OCI-LY1 (cell line): Measurements from ENCODE around the gene DHDH.
"Not testable (repeated sequence)": the region's sequence is repeated elsewhere in the genome, so short reads cannot be mapped to it uniquely, and the experiment has no call there.

Experiments used
- H2AFZ ChIP-seq: fragments of 200-600 bp; sonication (generic), shearing (Covaris generic); 2 replicates; pipeline ENCODE4 v1.6.0; 2014; ENCODE audit warnings: antibody characterized with exemption, mild to moderate bottlenecking, low read length
- H3F3A ChIP-seq: fragments of 200-600 bp; sonication (generic), shearing (Covaris generic); 2 replicates; pipeline ENCODE4 v1.6.0; 2014; ENCODE audit warnings: mild to moderate bottlenecking, antibody characterized with exemption, low read length, moderate library complexity; ENCODE audit not compliant: insufficient read depth
- H3K27ac ChIP-seq: fragments of 200-600 bp; sonication (generic); 2 replicates; pipeline ENCODE4 v1.5.1; 2014; ENCODE audit warnings: low read length, mixed run types, mild to moderate bottlenecking, low read depth; ENCODE audit not compliant: poor library complexity, severe bottlenecking
- H3K27me3 ChIP-seq: fragments of 200-600 bp; sonication (generic); 2 replicates; pipeline ENCODE4 v1.6.0; 2014; ENCODE audit warnings: antibody characterized with exemption, mild to moderate bottlenecking, low read length, moderate library complexity; ENCODE audit not compliant: insufficient read depth
- H3K36me3 ChIP-seq: fragments of 200-600 bp; sonication (generic); 2 replicates; pipeline ENCODE4 v1.6.1; 2014; ENCODE audit warnings: mild to moderate bottlenecking, antibody characterized with exemption, low read length, moderate library complexity, mixed read lengths; ENCODE audit not compliant: insufficient read depth
- H3K4me1 ChIP-seq: fragments of 200-600 bp; sonication (generic); 2 replicates; pipeline ENCODE4 v1.5.1; 2014; ENCODE audit warnings: mild to moderate bottlenecking, low read length, moderate library complexity; ENCODE audit not compliant: insufficient read depth, severe bottlenecking
- H3K4me2 ChIP-seq: fragments of 200-600 bp; sonication (generic), shearing (Covaris generic); 2 replicates; pipeline ENCODE4 v1.6.1; 2014; ENCODE audit warnings: low read length
- H3K4me3 ChIP-seq: fragments of 200-600 bp; sonication (generic); 2 replicates; pipeline ENCODE4 v1.5.1; 2014; ENCODE audit warnings: low read length, low read depth, mild to moderate bottlenecking, mixed read lengths; ENCODE audit not compliant: poor library complexity, severe bottlenecking
- H3K79me2 ChIP-seq: fragments of 200-600 bp; shearing (Covaris generic); 2 replicates; pipeline ENCODE4 v1.6.1; 2016; ENCODE audit warnings: mixed run types, low read length, mixed read lengths; ENCODE audit not compliant: insufficient read depth
- H3K9ac ChIP-seq: fragments of 200-600 bp; sonication (generic), shearing (Covaris generic); 2 replicates; pipeline ENCODE4 v1.6.1; 2014; ENCODE audit warnings: mild to moderate bottlenecking, low read length, mixed read lengths
- H3K9me2 ChIP-seq: fragments of 200-600 bp; sonication (generic), shearing (Covaris generic); 2 replicates; pipeline ENCODE4 v1.6.1; 2014; ENCODE audit warnings: low read depth, mild to moderate bottlenecking, low read length, mixed read lengths
- H3K9me3 ChIP-seq: fragments of 200-600 bp; shearing (Covaris generic); 2 replicates; pipeline ENCODE4 v1.6.1; 2014; ENCODE audit warnings: low read length, mixed read lengths
- H4K20me1 ChIP-seq: fragments of 200-600 bp; sonication (generic), shearing (Covaris generic); 2 replicates; pipeline ENCODE4 v1.6.0; 2016; ENCODE audit warnings: mild to moderate bottlenecking, low read length; ENCODE audit not compliant: insufficient read depth
- EZH2 ChIP-seq: fragments of 200-600 bp; sonication (generic), shearing (Covaris generic); IDR thresholded peaks from 2 replicates; pipeline ENCODE4 v1.8.0; 2017; ENCODE audit warnings: borderline replicate concordance, mixed run types, mild to moderate bottlenecking, antibody characterized with exemption, low read length, moderate library complexity, mixed read lengths
- TF ChIP-seq, protein P1 (sequence below): fragments of 200-600 bp; sonication (generic), shearing (Covaris generic); IDR thresholded peaks from 2 replicates; pipeline ENCODE4 v1.5.1; 2017; ENCODE audit warnings: mild to moderate bottlenecking, antibody characterized with exemption, low read length, moderate library complexity, mixed read lengths

The DHDH gene

DNA sequence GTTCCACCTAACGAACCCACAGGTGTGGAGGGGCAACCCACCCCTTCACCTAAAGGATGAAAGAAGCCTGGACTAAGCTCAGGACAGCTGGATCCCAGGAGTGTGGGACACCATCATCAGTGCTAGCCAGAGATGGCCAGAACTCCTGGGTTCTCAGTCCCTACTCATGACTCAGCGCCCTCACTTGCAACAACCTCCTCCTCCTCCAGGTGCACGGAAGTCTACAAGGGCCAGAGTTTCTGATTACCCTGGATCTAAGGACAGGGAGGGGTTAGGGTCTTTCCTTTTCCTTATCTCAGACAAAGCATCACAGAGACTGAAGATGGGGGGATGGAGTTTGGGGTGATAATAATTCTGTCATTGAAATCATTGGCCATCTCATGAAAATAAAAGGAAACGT, 42.9 kb upstream of the DHDH start:
- H4K20me1 ChIP-seq, result no peaks in the 10 kb centered on the region
- no peaks in the 10 kb centered on the region for H3F3A ChIP-seq
- H3K4me1 ChIP-seq, result peaks cover 8% of the 10 kb centered on the region
- no peak for TF ChIP-seq EZH2
- 0 out of 2 replicates have a peak, but pooled peaks cover 3% of the 10 kb centered on the region for H3K27me3 ChIP-seq
- H3K9me2 ChIP-seq, result no peaks in the 10 kb centered on the region
- H3K9ac ChIP-seq, result no peak overlapping the region
- no peaks in the 10 kb centered on the region for H3K36me3 ChIP-seq
- H3K79me2 ChIP-seq, result no peaks in the 10 kb centered on the region
- H2AFZ ChIP-seq, result no peak overlapping the region
- no peaks in the 10 kb centered on the region for H3K9me3 ChIP-seq
- H3K27ac ChIP-seq, result no peak overlapping the region
- no peak overlapping the region for H3K4me3 ChIP-seq
- H3K4me2 ChIP-seq, result no peak overlapping the region

DNA sequence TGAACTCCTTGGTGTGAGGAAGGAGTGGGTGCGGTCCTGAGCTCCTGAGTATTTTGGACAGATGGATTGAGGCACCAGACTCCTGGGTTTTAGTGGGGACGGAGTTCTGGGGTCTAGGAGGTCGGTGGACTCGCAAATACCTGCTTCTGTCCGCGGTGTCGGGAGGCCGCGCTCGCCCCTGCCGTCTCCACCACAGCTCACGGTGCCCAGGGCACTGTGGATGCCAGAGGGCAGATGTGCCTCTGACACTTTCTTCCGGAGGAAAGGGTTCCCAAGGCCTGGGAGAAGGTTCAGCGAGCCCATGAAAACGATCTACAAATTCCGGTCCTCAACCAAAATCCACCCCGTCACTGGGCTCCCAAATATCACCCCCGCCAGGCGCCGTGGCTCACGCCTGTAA, 38.3 kb upstream of the DHDH start:
- H3K27me3 ChIP-seq, result 0 out of 2 replicates have a peak, but pooled peaks cover 3% of the 10 kb centered on the region
- no peaks in the 10 kb centered on the region for H3F3A ChIP-seq
- no peak overlapping the region for H3K4me3 ChIP-seq
- TF ChIP-seq EZH2, result no peak
- TF ChIP-seq, protein P1, sequence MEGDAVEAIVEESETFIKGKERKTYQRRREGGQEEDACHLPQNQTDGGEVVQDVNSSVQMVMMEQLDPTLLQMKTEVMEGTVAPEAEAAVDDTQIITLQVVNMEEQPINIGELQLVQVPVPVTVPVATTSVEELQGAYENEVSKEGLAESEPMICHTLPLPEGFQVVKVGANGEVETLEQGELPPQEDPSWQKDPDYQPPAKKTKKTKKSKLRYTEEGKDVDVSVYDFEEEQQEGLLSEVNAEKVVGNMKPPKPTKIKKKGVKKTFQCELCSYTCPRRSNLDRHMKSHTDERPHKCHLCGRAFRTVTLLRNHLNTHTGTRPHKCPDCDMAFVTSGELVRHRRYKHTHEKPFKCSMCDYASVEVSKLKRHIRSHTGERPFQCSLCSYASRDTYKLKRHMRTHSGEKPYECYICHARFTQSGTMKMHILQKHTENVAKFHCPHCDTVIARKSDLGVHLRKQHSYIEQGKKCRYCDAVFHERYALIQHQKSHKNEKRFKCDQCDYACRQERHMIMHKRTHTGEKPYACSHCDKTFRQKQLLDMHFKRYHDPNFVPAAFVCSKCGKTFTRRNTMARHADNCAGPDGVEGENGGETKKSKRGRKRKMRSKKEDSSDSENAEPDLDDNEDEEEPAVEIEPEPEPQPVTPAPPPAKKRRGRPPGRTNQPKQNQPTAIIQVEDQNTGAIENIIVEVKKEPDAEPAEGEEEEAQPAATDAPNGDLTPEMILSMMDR, result no peak
- no peak overlapping the region for H2AFZ ChIP-seq
- H3K9me2 ChIP-seq, result no peaks in the 10 kb centered on the region
- no peaks in the 10 kb centered on the region for H3K36me3 ChIP-seq
- H3K4me1 ChIP-seq, result no peaks in the 10 kb centered on the region
- no peak overlapping the region for H3K27ac ChIP-seq
- no peak overlapping the region for H3K4me2 ChIP-seq
- no peaks in the 10 kb centered on the region for H3K79me2 ChIP-seq
- no peaks in the 10 kb centered on the region for H4K20me1 ChIP-seq
- no peaks in the 10 kb centered on the region for H3K9me3 ChIP-seq
- H3K9ac ChIP-seq, result no peak overlapping the region

DNA sequence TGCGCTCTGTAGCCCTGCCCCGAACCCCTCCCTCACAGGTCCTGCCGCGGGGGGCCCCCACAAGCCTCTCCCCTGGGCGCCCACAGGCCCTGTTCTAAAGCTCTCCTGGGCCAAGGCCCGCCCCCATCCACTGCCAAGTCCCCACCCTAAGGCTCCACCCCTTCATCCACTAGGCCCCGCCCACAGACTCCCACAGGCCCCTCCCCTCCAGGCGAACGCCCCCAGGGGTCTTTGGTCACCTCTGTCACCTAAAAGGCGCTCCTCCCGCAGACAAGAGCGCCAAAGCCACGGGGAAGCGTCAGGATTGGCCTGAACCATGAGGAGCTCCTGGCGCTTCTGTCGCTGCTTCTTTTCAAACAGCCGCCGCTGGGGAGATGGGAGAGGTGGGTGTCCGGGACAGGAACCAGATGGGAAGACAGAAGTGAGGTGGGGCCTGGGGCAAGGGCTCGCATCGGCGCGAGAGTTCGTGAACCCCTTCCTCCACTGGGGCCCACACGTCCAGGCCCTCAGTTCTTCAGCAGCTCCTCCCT, 37.2 kb upstream of the DHDH start:
- no peaks in the 10 kb centered on the region for H3F3A ChIP-seq
- no peaks in the 10 kb centered on the region for H4K20me1 ChIP-seq
- H3K9me2 ChIP-seq, result no peaks in the 10 kb centered on the region
- no peak overlapping the region for H3K4me3 ChIP-seq
- no peak for TF ChIP-seq EZH2
- TF ChIP-seq, protein P1, result no peak
- peaks cover 5% of the 10 kb centered on the region for H3K4me1 ChIP-seq
- no peak overlapping the region for H3K4me2 ChIP-seq
- H3K79me2 ChIP-seq, result no peaks in the 10 kb centered on the region
- no peak overlapping the region for H2AFZ ChIP-seq
- no peaks in the 10 kb centered on the region for H3K27me3 ChIP-seq
- H3K36me3 ChIP-seq, result no peaks in the 10 kb centered on the region
- H3K9me3 ChIP-seq, result no peaks in the 10 kb centered on the region
- H3K27ac ChIP-seq, result no peak overlapping the region
- no peak overlapping the region for H3K9ac ChIP-seq

DNA sequence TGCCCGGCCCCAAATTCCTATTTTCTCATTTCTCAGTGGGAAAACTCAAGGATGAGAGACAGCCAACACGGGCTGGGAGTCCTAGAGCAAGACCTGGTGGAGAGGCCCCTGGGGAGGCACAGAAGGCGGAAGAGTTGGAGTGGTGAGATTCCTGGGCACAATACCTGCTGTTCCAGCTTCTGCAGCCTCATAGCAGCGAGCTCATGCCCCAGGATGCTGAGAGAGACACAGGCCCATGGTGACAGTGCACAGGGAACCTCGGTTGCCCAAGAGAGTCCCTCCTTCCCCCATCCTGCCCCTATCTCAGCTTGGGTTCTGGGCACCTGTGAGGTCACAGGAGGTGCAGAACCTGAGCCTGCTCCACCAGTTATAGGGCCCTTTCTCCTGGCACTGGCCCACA, 36.3 kb upstream of the DHDH start:
- H4K20me1 ChIP-seq, result no peaks in the 10 kb centered on the region
- no peak overlapping the region for H3K9ac ChIP-seq
- TF ChIP-seq EZH2, result no peak
- TF ChIP-seq, protein P1, result no peak
- no peak overlapping the region for H2AFZ ChIP-seq
- H3K79me2 ChIP-seq, result no peaks in the 10 kb centered on the region
- H3K9me2 ChIP-seq, result no peaks in the 10 kb centered on the region
- no peaks in the 10 kb centered on the region for H3K36me3 ChIP-seq
- peaks cover 5% of the 10 kb centered on the region for H3K4me1 ChIP-seq
- H3K27ac ChIP-seq, result no peak overlapping the region
- no peaks in the 10 kb centered on the region for H3F3A ChIP-seq
- no peak overlapping the region for H3K4me3 ChIP-seq
- no peaks in the 10 kb centered on the region for H3K9me3 ChIP-seq
- no peak overlapping the region for H3K4me2 ChIP-seq
- no peaks in the 10 kb centered on the region for H3K27me3 ChIP-seq

DNA sequence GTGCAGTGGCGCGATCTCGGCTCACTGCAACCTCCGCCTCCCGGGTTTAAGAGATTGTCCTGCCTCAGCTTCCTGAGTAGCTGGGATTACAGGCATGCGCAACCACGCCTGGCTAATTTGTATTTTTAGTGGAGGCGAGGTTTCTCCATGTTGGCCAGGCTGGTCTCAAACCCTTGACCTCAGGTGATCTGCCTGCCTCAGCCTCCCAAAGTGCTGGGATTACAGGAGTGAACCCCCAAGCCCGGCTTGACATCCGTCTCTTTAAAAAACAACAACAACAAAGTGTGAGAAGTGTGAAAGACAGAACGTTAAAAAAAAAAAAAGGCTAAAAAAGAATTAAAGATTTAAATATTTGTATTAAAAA, 34.1 kb upstream of the DHDH start:
- not testable (repeated sequence) for H3F3A ChIP-seq, H3K9me2 ChIP-seq, H3K27me3 ChIP-seq, H3K27ac ChIP-seq, H3K9ac ChIP-seq, H2AFZ ChIP-seq, H3K4me1 ChIP-seq, H3K36me3 ChIP-seq, H3K9me3 ChIP-seq, H3K79me2 ChIP-seq, H4K20me1 ChIP-seq, H3K4me2 ChIP-seq, H3K4me3 ChIP-seq
